ENCODE measurements around the gene DDX59.

DDX59 gene

GRCh38 chr1:200666309-200666708 lies 3.4 kb downstream of the DDX59 start:
- in situ Hi-C loops (cut with MboI; ENCODE audit: low pct_unique_long_range_greater_than_20kb, low sequenced_read_pairs, unreplicated experiment), result no loop called here
- TF ChIP-seq CTCF (IDR thresholded peaks at IDR 0.05; ENCODE audit: extremely low read depth, insufficient read depth, missing control alignments), result no peak
- no peak for DNase-seq (ENCODE audit: low spot score)

- TF ChIP-seq CTCF (IDR thresholded peaks at IDR 0.05; ENCODE audit: extremely low read depth, insufficient read depth, missing control alignments), result no peak
- in situ Hi-C loops (cut with MboI; ENCODE audit: low pct_unique_long_range_greater_than_20kb, low sequenced_read_pairs, unreplicated experiment), result no loop called here
- no peak for DNase-seq (ENCODE audit: low spot score)
Observed at GRCh38 chr1:200665861-200666260, 3.8 kb downstream of the DDX59 start.

GRCh38 chr1:200660719-200661118 lies 9.0 kb downstream of the DDX59 start:
- no peak for DNase-seq (ENCODE audit: low spot score)
- TF ChIP-seq CTCF (IDR thresholded peaks at IDR 0.05; ENCODE audit: extremely low read depth, insufficient read depth, missing control alignments), result no peak
- in situ Hi-C loops (cut with MboI; ENCODE audit: low pct_unique_long_range_greater_than_20kb, low sequenced_read_pairs, unreplicated experiment), result no loop called here

- no peak for DNase-seq (ENCODE audit: low spot score)
- TF ChIP-seq CTCF (IDR thresholded peaks at IDR 0.05; ENCODE audit: extremely low read depth, insufficient read depth, missing control alignments), result no peak
- in situ Hi-C loops (cut with MboI; ENCODE audit: low pct_unique_long_range_greater_than_20kb, low sequenced_read_pairs, unreplicated experiment), result no loop called here
Observed at GRCh38 chr1:200659269-200659668, 10.4 kb downstream of the DDX59 start.

GRCh38 chr1:200658037-200658818 lies 11.5 kb downstream of the DDX59 start:
- in situ Hi-C loops (cut with MboI; ENCODE audit: low pct_unique_long_range_greater_than_20kb, low sequenced_read_pairs, unreplicated experiment), result no loop called here
- no peak for TF ChIP-seq CTCF (IDR thresholded peaks at IDR 0.05; ENCODE audit: extremely low read depth, insufficient read depth, missing control alignments)
- no peak for DNase-seq (ENCODE audit: low spot score)

- peak; percentile 65 for DNase-seq (ENCODE audit: low spot score)
- in situ Hi-C loops (cut with MboI; ENCODE audit: low pct_unique_long_range_greater_than_20kb, low sequenced_read_pairs, unreplicated experiment), result no loop called here
- no peak for TF ChIP-seq CTCF (IDR thresholded peaks at IDR 0.05; ENCODE audit: extremely low read depth, insufficient read depth, missing control alignments)
Observed at GRCh38 chr1:200654660-200655059, 15.0 kb downstream of the DDX59 start.

Measured in GM13977 (cell line).